NOMO-1 (cell line): Measurements from ENCODE around the gene PLG.
"Not testable (repeated sequence)": the region's sequence is repeated elsewhere in the genome, so short reads cannot be mapped to it uniquely, and the experiment has no call there.

ENCODE experiments used
- DNase-seq, 2 experiments: peaks; one replicate each; lab custom pipeline; 2025; ENCODE audit not compliant: unreplicated experiment in 2 of 2; lab: John Stamatoyannopoulos, UW

PLG gene

DNA sequence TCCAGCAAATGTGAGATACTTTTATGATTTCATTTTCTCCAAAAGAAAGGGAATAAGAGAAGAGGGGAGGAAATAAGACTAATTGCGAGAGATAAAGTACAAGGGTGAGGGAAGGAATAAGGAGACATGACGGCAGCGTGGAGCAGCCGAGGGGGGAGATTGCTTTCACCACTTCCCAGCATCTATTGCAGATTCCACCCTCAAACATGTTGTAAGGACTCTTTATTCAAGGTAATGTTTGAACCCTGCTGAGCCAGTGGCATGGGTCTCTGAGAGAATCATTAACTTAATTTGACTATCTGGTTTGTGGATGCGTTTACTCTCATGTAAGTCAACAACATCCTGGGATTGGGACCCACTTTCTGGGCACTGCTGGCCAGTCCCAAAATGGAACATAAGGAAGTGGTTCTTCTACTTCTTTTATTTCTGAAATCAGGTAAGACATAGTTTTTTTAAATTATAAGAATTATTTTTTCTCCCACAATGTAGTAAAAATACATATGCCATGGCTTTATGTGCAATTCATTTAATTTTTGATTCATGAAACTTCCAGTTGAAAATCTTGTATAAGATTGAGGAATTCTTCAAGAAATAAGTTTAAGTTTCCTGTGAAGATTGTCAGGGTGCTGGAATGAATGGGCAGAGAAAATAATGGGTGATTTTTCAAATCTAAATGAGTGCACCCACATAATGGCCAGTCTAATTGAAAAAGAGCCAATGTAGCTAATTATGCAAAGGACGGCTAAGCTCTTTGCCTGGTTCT lies at the start of gene PLG:
Gene PLG (plus strand): TSS at position 327 of the 763 bp plus-strand sequence. CDS start 61 bp downstream, at position 388.
- DNase-seq = not testable (repeated sequence)

DNA sequence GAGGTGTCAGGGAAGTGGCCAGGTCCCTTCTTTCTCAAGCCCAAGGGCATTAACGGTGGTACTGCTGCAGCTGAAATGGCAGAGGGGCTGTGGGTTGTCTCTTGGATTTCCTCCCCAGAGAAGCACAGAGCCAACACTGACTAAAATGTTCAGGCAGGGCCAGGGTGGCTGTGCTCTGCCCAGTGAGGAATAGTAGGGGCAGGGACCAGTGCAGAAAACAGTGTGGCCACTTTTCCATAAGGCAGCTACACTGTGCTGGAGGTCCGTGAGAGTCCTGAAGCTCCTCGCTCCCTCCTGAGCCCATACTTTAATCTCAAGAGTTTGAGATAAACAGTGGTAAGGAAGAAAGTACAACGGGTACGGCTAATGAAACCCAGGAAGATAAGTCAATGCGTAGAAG lies 42.5 kb upstream of the PLG start:
- no peak for DNase-seq

DNA sequence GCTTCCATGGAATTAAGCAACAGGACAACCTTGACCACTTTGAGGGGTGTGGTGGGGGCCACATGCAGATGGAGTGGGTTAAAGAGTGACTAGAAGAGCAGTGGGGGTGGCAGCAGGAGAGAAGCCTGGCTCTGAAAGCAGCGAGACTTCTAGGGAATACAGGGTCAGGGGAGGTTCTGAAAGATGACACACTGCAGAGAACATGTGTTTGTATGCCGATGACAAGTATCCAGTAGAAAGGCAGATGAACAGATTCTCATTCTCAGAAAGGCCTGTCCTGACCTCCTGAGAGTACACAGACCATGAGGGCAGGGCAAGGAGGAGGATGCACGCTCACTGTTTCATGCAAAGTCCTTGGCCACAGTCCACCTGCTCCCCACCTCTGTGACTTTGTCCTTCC lies 40.8 kb upstream of the PLG start:
- DNase-seq = no peak

DNA sequence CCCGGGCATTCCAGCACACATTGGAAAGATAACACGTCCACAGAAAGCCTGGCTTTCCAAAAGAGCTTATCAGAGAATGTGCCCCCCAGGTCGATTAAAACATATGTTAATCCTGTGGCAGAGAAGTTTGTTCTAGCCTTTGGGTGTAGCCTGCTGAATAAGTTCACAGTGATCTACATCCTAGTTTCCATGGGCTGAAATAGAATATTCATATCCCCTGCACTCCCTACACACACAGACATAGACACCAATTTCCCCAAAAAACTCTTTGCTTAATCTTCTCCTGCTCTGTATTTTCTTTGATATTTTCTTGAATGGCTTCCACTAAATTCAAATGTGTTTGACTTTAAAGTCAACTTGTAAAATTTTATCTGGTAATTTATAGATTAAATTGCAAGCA lies 39.6 kb upstream of the PLG start:
- DNase-seq = no peak

DNA sequence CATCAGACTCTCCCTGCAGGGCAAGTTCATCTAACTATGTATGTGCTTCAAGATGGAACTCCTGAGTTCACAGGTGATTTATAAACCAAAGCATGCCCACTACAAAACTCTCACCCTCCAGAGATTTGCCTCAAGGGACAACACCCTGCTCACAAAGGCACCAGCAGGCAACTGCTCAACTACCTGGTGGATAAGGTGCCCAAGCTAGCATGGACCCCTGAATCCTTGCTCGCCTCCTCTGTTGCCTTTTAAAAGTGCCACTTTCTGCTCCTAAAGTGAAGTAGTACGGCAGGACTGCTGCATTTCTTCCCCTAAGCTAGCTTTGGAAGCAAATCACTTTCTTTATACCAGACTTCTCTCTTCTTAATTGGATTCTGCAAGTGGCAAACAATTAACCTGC lies 39.2 kb upstream of the PLG start:
- DNase-seq = no peak

DNA sequence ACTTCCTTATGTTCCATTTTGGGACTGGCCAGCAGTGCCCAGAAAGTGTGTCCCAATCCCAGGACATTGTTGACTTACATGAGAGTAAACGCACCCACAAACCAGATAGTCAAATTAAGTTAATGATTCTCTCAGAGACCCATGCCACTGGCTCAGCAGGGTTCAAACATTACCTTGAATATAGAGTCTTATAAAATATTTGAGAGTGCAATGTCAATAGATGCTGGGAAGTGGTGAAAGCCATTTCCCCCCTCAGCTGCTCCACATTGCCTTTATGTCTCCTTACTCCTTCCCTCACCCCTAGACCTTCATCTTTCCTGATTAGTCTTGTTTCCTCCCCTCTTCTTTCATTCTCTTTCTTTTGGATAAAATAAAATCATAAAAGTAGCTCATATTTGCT lies 37.8 kb upstream of the PLG start, which contains the start of gene LPA:
Gene LPA (minus strand): TSS at position 78 of the 400 bp plus-strand sequence. CDS start 61 bp downstream, at position 17.
- DNase-seq = not testable (repeated sequence)

DNA sequence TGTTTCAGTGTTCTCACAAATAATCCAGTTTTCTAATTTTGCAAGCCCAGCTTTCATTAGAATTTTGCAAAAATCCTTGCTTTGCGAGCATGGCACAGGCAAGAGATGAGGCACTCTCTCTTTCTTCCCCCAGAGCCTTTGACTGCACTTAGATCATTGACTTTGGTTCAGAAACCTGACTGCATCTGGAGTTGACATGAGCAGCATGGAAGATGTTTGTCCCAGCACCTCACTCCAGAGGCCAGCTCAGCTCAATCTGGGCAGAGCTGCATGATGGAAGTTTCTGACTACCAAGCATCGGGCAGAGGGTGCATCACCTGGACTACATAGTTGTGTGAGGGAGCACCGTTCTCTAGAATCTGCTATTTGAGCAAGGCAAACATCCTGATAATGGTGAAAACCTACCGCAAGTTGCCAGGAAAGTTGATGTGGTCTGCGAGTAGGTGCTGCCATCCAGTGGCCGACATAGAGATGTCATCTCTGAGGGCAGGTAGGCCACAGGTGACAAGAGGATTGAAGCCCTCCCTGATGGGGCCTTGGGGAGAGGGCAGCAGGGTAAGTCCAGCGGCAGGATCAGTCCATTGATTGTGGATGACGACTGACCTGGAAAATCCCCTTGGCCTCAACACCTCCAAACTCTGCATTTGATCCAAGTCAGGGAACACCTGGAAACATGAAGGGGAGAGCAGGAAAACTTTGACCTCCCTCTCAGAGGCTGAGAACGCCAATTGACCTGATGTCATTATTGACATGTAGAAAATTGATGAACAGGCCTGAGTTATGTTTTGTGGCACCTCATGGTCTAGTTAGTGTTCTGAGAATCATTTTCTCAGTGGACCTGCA lies 34.2 kb upstream of the PLG start:
- no peak for DNase-seq

DNA sequence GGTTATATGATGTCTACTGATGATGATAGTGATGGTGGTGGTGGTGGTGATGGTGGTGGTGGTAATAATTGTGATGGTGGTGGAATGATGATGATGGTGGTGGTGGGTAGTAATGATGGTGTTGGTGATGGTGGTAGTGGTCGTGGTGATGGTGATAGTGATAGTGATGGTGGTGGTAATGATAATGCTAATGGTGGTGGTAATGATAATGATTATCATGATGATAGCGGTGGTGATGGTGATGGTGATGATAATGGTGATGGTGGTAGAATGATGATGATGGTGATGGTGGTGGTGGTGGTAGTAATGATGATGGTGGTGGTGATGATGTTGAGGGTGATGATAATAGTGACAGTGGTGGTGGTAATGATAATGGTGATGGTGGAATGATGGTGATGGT lies 33.5 kb upstream of the PLG start:
- DNase-seq = no peak

DNA sequence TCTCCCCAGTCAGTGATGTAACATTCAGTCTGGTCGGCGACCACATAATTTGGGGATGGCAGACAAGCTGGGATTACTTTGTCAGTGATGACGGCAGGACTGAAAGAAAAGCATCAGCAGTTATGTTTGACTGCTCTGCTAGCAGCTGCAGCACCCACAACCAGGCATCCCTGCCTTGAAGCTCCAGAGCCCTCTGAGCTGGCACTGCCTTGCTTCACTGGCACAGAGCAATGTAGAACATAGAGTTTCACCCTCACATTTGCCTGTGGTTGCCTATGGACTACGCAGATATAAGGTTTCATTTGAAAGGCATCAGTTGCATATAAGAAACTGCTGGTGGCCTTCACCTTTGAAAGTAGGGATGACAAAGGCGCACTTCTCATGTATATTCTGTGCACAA lies 25.6 kb upstream of the PLG start:
- DNase-seq = not testable (repeated sequence)

DNA sequence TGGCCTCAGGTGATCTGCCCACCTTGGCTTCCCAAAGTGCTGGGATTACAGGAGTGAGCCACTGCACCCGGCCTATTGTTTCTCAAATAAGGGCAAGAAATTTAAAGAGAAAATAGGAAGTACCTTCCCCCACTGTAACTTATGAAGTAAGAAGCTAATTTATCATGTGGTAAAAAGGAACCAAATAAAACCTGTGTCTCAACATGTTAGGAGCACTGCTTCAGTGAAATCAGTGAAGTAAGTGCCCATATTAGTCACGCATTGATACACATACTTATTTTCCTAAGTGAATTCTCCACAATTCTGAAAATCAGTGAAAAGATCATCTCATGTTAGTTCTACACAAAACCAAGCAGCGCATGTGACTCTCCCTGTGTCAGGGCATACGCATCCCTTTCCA lies 23.8 kb upstream of the PLG start:
- peak; percentile 49 to 91 for DNase-seq

DNA sequence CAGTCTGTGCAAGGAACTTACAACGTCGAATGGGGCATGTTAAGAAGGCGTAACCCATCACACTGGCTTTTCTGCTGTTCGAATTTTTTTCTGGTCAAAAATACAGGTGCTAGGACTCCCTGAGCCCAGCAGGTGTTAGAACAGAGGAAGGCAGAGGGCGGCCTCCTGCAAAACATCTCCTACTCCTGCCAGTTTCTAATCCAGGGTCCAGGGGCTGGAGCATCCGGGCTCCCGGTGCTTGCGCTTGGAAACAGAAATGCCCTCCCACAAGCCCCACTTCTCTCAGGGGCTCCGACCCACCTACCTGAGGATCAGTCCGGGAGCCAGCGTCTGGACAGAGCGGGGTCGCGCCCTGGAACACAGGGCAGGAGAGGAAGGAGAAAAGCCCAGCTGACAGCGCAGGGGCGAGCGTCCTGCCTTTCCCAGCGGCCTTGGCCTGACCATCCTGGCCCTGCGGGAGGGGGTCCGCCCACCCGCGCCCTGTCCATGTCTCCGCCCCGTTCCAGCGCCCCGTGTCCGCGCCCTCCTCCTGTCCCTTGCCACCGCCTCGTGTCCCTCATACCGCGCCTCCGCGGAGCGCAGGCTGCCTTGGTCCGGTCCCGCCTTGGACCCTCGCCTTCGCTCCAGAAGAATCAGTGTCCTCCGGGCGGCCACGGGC lies 23.2 kb upstream of the PLG start:
- no peak for DNase-seq

DNA sequence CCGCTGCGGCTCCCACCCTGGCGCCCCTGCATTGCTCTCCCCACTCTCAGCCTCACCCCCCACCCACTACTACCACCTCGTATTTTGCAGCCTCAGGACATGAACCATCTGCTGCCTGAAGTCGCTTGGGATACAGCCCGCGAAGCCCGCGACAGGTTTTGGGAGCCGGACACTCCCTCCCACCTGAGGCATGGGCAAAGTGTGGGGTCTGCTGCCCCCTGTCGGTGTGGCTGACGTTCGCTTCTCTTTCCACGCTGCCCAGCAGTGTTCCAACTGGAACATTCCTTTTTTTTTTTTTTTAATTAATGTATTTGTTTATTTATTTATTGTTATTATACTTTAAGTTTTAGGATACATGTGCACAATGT lies 22.7 kb upstream of the PLG start:
- no peak for DNase-seq

DNA sequence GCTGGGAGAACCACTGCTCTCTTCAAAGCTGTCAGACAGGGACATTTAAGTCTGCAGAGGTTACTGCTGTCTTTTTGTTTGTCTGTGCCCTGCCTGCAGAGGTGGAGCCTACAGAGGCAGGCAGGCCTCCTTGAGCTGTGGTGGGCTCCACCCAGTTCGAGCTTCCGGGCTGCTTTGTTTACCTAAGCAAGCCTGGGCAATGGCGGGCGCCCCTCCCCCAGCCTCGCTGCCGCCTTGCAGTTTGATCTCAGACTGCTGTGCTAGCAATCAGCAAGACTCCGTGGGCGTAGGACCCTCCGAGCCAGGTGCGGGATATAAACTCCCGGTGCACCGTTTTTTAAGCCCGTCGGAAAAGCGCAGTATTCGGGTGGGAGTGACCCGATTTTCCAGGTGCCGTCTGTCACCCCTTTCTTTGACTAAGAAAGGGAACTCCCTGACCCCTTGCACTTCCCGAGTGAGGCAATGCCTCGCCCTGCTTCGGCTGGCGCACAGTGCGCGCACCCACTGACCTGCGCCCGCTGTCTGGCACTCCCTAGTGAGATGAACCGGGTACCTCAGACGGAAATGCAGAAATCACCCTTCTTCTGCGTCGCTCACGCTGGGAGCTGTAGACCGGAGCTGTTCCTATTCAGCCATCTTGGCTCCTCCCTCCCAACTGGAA lies 16.8 kb upstream of the PLG start:
- not testable (repeated sequence) for DNase-seq

DNA sequence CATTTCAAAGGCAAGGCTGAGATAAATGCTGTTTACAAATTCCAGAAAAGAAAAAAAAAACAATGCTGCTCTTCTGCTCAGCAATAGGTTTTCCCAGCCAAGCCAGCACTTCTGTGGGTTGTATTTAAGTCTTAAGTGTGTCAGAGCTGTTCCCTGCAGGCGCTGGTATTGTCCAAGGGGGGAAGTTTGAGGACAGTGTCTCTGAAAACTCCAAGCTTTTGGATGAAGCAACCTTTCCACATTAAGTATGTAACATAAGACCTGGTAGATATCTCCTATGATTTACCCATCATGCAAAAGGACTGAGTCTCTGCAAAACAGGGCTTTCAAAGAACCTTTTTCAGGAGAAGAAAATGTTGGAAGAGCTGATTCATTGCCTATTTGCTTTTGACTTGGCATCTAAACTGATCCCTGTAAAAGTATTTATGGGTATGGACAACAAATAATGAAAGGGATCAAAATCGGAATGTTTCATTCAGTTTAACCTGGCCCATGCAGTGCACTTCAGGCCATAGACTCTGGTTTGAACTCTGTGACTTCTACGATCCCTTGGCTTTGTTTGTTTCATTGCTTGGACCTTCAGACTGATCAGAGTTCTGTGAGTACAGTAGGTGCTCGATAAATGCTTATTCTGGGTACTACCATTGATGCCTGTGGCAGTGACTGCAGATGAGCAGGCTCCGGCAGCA lies 16.1 kb upstream of the PLG start:
- no peak for DNase-seq

DNA sequence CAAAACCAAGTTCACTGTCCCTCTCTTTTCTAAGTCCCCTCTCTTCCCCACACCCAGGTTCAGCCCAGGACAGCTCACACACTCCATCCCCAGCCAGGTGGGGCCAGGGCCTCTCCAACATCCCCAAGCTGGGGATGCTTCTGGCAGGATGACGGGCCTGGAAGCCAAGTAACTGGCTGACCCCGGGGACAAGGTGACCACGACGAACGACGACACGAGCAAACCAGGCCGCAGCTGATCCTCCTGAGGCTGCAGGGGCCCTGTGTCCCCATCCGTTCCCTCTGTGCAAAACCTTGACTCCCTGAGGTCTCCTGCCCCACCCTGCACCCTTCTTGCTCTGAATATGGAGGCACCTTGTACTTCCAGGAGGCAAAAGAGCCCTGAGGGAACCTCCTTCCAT lies 11.6 kb upstream of the PLG start:
- no peak for DNase-seq

DNA sequence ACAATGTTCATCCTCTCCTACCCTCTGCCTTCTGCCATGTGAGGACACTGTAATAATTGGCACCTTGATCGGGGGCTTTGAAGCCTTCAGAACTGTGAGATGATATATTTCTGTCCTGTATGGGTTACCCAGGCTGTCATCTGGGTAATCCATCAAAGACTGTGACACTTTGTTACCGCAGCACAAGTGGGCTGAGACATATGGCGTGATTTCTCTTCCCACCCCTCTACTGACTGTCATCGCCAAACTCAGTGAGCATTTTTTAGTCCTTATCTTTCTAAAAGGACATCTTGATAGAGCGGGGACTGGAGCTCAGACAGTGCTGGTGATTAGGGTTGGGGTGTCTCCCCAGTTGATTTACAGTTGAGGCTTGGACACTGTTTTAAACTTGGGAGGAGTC lies 10.4 kb upstream of the PLG start:
- no peak for DNase-seq

DNA sequence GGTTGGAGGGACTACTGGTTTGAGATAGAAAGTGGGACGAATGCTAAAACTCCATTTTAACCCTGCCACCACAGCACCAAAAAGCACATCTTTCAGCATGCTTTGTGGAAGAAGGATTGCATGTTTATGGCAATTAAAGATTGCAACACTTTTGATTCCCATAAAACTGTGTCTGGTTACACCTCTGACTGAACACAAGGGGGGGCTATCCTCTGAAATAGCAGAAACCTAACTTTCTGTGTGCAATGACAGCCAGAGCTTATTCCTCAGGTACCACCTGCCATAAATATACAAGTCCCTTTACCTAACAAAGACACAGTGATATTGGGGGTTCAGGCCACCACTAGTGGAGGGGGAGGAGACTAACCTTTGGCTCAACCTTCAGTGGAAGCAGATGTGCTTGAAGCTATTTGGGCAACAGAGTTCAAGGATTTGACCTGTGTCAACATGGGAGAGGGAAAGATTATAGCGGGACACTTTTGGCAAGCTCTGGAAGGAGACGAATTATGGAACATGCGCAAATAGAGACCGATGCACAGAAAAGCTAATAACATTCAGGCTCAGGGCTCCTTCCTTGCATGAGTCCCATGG lies 9.6 kb upstream of the PLG start:
- DNase-seq = peak in 1 of 2 experiments; percentile 35

DNA sequence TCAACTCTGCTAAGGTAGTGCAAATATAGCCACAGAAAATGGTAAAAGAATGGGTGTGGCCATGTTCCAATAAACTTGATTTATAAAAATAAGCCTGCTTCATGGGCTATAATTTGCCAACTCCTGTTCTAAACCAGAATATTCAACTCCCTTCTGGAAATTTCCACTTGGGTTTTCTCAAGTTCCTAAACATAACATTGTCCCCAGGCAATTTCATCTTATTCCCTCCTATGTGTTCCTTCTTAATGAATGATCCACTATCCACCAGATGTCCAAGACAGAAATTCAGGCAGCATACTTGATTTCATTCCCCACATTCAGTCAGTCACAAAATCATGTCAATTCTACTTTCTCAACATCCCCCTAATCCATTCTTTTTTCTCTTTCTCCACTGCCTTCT lies 7.0 kb upstream of the PLG start:
- DNase-seq = not testable (repeated sequence)

DNA sequence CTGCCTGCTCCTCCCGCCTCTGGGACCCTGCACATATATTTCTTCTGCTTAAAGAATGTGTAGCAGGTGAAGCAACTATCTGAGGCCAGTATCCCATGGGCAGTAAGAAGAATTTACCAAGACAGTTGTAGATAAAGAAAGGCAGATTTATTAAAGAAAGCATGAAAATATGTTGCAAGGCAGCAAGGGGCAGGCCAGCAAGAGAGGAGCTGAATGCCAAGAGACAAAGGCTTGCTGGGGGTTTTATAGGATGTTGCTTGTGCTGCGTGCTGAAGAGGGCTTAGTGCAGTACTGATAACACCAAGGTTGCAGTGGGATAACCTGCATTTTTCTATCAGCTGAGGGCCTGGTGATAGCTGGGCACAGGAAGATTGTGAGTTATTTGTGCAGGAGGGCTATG lies 6.4 kb upstream of the PLG start:
- not testable (repeated sequence) for DNase-seq

DNA sequence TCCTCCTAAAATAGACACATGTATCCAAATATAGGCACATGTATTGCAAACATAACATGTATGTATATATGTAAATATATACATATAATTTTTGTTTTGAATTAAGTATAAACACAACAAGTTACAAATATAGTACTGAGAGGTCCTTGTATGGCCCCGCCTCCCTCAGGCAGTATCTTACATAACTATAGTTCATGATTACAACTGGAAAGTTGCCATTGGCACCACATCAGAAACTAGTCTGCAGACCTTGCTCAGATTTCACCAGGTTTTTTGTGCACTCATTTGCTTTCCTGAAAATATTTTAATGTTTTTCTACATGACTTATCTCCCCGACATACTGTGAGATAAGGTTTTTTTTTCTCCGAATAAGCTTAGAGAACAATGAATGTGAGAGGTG lies 5.2 kb upstream of the PLG start:
- DNase-seq = not testable (repeated sequence)
